CD1c-positive myeloid dendritic cell (primary cell): ENCODE measurements around the gene ERFE.

Source experiments
- DNase-seq: peaks from one replicate; pipeline ENCODE4 v3.0.0-alpha.2; 2016; ENCODE audit errors: extremely low spot score

ERFE gene

DNA sequence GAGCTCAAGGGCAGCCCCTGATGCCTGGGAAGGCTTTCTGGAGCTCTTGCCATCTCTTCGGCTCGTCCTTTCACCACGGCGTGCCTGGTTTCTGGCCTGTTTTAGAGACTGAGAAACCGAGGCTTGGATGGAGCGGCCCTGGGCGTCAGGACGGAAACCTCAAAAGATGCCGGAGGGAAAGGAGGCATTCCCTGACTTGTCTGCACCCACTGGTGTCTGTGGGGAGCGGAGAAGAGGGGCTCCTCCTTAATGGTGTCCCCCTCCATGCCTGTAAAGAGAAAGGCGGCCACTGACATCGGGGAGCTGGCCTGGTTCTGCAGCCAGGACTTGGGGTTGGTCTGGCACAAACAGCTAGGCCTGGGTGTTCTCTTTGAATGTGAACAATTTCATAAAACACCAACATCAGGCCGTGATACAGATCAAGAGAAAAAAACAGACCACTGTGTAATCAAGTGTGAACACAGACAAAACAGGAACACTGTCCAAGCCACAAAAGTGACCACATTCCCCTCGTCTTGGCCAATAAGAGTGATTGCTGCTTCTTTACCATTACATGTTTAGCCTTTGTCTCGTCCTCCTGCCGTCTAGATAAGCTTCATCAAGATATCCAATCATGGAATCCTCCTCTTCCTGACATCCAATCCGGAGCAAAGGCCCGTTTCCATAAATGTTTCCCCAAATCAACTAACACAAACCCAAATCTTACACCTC lies 45.4 kb downstream of the ERFE start:
- peak; percentile 19 for DNase-seq

GRCh38 chr2:238207006-238207405 lies 48.2 kb downstream of the ERFE start:
- DNase-seq = no peak

- no peak for DNase-seq
These were observed 57.9 kb downstream of the ERFE start for GRCh38 chr2:238216651-238217184.
